ENCODE data around the gene UVRAG. TPM values are rescaled to one million over a fixed set of nuclear protein-coding genes. Genes with fewer than 3 reads are reported as not detected.

The UVRAG gene
- total and polyA plus RNA-seq, 2 of the 13 experiments (the other 11 are each of a cell fraction or from before 2014, with no cell fraction given): 9.7 to 17.3 TPM

DNA sequence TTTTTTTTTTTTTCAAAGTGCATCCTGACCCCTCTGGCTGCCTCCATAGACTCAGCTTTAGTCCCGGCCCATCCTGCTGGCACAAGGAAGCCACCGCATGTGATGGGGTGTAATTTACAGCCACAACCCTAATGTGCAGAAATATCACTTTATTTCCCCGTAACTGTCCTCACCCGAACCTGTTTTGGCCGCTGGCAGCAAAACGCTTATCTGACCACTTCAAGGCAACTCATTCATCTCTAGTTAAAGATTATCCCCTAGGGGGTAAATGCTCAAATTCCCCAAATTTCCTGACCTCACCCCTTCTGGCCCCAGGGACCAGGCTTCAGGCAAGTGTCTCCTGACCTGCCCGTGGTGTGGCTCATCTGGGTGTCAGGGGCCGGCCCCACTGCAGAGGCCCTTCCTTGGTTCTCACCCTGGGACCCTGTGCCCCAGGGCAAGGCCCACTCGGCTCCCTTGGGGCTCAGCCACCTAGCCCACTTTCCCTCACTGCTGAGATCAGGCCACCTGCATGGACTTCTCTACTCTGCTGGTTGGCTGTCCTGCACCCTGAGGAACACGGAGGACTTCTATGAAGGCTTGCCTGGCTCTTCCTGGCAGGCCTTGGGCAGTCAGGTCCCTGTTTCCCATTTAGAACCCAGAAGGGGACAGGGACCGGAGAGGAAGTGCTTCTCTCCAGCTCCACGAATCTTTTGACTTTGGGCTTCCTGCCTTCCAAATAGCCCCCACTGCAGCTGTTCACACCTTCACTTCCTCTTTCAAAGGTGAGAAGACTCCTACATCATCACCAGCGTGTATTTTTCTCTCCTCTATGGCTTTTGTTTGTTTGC, 337.9 kb downstream of the UVRAG start (continued):
- no peak for TF ChIP-seq CENPBD1 (CRISPR knock-in tag; IDR thresholded peaks at IDR 0.05; ENCODE audit: borderline replicate concordance, low read depth)
- no peak for TF ChIP-seq SIX4 (CRISPR knock-in tag; IDR thresholded peaks at IDR 0.05)
- TF ChIP-seq RXRB (CRISPR knock-in tag; IDR thresholded peaks at IDR 0.05; ENCODE audit: borderline replicate concordance): 0 out of 2 replicates have a peak, but pooled peaks have one; percentile 2
- TF ChIP-seq MTF1 (CRISPR knock-in tag; IDR thresholded peaks at IDR 0.05): no peak
- TF ChIP-seq ARHGAP35 (CRISPR knock-in tag; IDR thresholded peaks at IDR 0.05; ENCODE audit: borderline replicate concordance): no peak
- no peak for TF ChIP-seq ZNF746 (CRISPR knock-in tag; IDR thresholded peaks at IDR 0.05)
- no peak for TF ChIP-seq TRAFD1 (CRISPR knock-in tag; IDR thresholded peaks at IDR 0.05; ENCODE audit: borderline replicate concordance)
- 0 out of 2 replicates have a peak, but pooled peaks have one; percentile 6 for TF ChIP-seq STAG1 (CRISPR knock-in tag; IDR thresholded peaks at IDR 0.05)
- 0 out of 2 replicates have a peak, but pooled peaks have one; percentile 49 for TF ChIP-seq ZNF230 (CRISPR knock-in tag; IDR thresholded peaks at IDR 0.05)
- TF ChIP-seq NBN (conservative IDR thresholded peaks at IDR 0.05): no peak
- no peak for TF ChIP-seq ZNF878 (CRISPR knock-in tag; IDR thresholded peaks at IDR 0.05)
- TF ChIP-seq NONO (IDR thresholded peaks at IDR 0.05): no peak
- peak; percentile 68 for TF ChIP-seq NONO (CRISPR knock-in tag; conservative IDR thresholded peaks at IDR 0.05)
- TF ChIP-seq ZNF350 (CRISPR knock-in tag; IDR thresholded peaks at IDR 0.05; ENCODE audit: borderline replicate concordance, low read depth): no peak
- TF ChIP-seq CSRNP2 (CRISPR knock-in tag; conservative IDR thresholded peaks at IDR 0.05; ENCODE audit: low read depth): no peak
- no peak for TF ChIP-seq DRAP1 (CRISPR knock-in tag; IDR thresholded peaks at IDR 0.05)
- TF ChIP-seq ELF4 (CRISPR knock-in tag; IDR thresholded peaks at IDR 0.05; ENCODE audit: borderline replicate concordance): no peak
- no peak for TF ChIP-seq TRIM22 (IDR thresholded peaks at IDR 0.05)
- no peak for TF ChIP-seq ZNF460 (CRISPR knock-in tag; IDR thresholded peaks at IDR 0.05; ENCODE audit: borderline replicate concordance)
- 0 out of 2 replicates have a peak, but pooled peaks have one; percentile 16 for TF ChIP-seq ZNF768 (CRISPR knock-in tag; IDR thresholded peaks at IDR 0.05)
- no peak for TF ChIP-seq SETDB1 (CRISPR knock-in tag; IDR thresholded peaks at IDR 0.05; ENCODE audit: borderline replicate concordance)
- TF ChIP-seq, protein P1, sequence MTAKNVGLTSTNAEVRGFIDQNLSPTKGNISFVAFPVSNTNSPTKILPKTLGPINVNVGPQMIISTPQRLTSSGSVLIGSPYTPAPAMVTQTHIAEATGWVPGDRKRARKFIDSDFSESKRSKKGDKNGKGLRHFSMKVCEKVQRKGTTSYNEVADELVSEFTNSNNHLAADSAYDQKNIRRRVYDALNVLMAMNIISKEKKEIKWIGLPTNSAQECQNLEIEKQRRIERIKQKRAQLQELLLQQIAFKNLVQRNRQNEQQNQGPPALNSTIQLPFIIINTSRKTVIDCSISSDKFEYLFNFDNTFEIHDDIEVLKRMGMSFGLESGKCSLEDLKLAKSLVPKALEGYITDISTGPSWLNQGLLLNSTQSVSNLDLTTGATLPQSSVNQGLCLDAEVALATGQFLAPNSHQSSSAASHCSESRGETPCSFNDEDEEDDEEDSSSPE (CRISPR knock-in tag; IDR thresholded peaks at IDR 0.05): 0 out of 2 replicates have a peak, but pooled peaks have one; percentile 17
- no peak for TF ChIP-seq TBL1XR1 (IDR thresholded peaks at IDR 0.05; ENCODE audit: borderline replicate concordance, low read length, partially characterized antibody)

All from HepG2 (cell line).